Thymus (tissue), 11 donors: ENCODE measurements around the gene LAS1L. TPM values are rescaled to one million over a fixed set of nuclear protein-coding genes. Genes with fewer than 3 reads are reported as not detected.
"Not testable (repeated sequence)": the region's sequence is repeated elsewhere in the genome, so short reads cannot be mapped to it uniquely, and the experiment has no call there.

Experiments used
- DNase-seq, 9 donors: peaks; one replicate each; pipeline ENCODE4 v3.0.0-alpha.2; 2013; ENCODE audit warnings: low spot score in 9 of 9, low read depth in 6 of 9, missing footprints in 1 of 9
- H3K27ac ChIP-seq, 2 donors: one replicate each; pipeline ENCODE4 v1.5.1; 2013; ENCODE audit warnings: control low read depth in 1 of 2, low read depth in 1 of 2, low read length in 1 of 2, mild to moderate bottlenecking in 1 of 2, moderate library complexity in 1 of 2
- H3K27me3 ChIP-seq, 2 donors: one replicate each; pipeline ENCODE4 v1.5.1; 2013; ENCODE audit warnings: low read length in 1 of 2; ENCODE audit not compliant: control insufficient read depth in 2 of 2, insufficient read depth in 1 of 2
- H3K36me3 ChIP-seq, 2 donors: one replicate each; pipeline ENCODE4 v1.5.1; 2013; ENCODE audit warnings: low read length in 1 of 2, mild to moderate bottlenecking in 1 of 2, moderate library complexity in 1 of 2; ENCODE audit not compliant: control insufficient read depth in 2 of 2, insufficient read depth in 2 of 2
- H3K4me1 ChIP-seq, 2 donors: one replicate each; pipeline ENCODE4 v1.5.1; 2013; ENCODE audit warnings: low read length in 2 of 2; ENCODE audit not compliant: control insufficient read depth in 2 of 2, insufficient read depth in 2 of 2
- H3K4me3 ChIP-seq, 2 donors: one replicate each; pipeline ENCODE4 v1.5.1; 2013; ENCODE audit warnings: low read length in 2 of 2, control low read depth in 1 of 2, mild to moderate bottlenecking in 1 of 2
- H3K9me3 ChIP-seq, 2 donors: one replicate each; pipeline ENCODE4 v1.5.1; 2013; ENCODE audit warnings: low read length in 1 of 2, mild to moderate bottlenecking in 1 of 2; ENCODE audit not compliant: control insufficient read depth in 2 of 2, insufficient read depth in 1 of 2
- WGBS: extraction: QIAGEN DNeasy Blood & Tissue Kit; methylation state at CpG from one replicate; pipeline ENCODE4 v1.1.7; 2013; 5-methylcytosine and 5-hydroxymethylcytosine counted together
- polyA plus RNA-seq: library from polyadenylated mRNA; stranded (reverse); fragments of 200-250 nt; gene quantifications from one replicate; pipeline ENCODE4 v1.2.3, GENCODE V29; 2013
- total RNA-seq: library from RNA; stranded (reverse); fragments of 120-200 nt; gene quantifications from one replicate; pipeline ENCODE4 v1.2.4, GENCODE V29; 2013
- donor health status: healthy.

Gene LAS1L
- total and polyA plus RNA-seq, 2 donors, result 23.2 to 28.8 TPM

DNA sequence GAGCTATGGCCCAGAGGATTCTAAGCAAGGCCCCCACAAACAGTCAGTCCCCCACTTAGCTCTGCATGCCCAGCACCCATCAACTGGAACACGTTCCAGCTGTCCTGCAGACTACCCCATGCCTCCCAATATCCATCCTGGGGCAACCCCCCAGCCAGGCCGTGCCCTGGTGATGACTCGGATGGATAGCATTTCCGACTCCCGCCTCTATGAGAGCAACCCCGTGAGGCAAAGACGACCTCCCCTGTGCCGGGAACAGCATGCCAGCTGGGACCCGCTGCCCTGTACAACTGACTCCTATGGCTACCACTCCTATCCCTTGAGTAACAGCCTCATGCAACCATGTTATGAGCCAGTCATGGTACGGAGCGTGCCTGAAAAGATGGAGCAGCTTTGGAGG lies 32.0 kb downstream of the LAS1L start:
- Histone ChIP-seq H3K4me1 (no peaks in the 10 kb centered on the region), H3K27ac (no peak overlapping the region), H3K27me3 (no peaks in the 10 kb centered on the region), H3K9me3 (no peaks in the 10 kb centered on the region), H3K4me3 (no peak overlapping the region), H3K36me3 (no peaks in the 10 kb centered on the region)
- 97% methylated on average over 11 of the region's 11 CpGs for WGBS
- no peak for DNase-seq

DNA sequence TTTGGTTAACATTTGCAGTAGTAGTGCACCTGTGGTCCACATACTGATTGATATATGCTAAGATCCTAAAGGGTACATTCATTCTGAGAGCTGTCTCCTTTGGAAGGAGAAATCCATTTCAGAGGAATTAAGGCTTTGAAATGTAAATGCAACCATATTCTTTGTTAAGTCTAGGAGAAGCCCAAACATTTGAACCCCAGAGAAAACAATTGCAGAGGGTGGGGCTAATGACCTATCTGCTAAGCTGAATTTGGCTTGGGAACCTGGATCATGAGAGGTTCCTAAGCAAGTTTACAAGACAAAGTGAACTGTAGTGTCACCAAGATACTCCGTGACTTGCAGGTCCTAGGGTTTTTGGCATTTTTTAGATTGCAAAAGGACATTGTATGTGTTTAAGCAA lies 41.2 kb downstream of the LAS1L start:
- Histone ChIP-seq H3K27ac (no peak overlapping the region), H3K4me3 (no peak overlapping the region), H3K9me3 (no peaks in the 10 kb centered on the region), H3K27me3 (no peaks in the 10 kb centered on the region), H3K36me3 (no peaks in the 10 kb centered on the region), H3K4me1 (no peaks in the 10 kb centered on the region)
- WGBS, result 100% methylated on average over 1 of the region's 1 CpG
- DNase-seq, result no peak

DNA sequence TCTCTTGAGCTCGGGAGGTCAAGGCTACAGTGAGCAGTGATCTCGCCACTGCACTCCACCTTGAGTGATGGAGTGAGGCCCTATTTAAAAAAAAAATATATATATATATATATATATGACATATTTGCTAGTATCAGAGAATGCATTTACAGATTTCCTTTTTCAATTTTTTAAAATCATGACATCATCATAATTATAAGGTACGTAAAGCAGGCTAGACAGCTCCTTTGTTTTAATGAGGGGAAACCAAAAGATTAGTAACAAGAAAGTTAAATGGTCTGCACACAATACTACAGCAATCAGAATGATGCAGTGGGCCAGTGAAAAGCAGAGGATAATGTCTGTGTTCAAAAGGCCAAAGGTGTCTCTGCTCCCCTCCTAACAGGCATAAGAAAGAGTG lies 43.0 kb downstream of the LAS1L start:
- Histone ChIP-seq H3K4me1 (no peaks in the 10 kb centered on the region), H3K9me3 (no peaks in the 10 kb centered on the region), H3K4me3 (no peak overlapping the region), H3K27me3 (no peaks in the 10 kb centered on the region), H3K36me3 (no peaks in the 10 kb centered on the region), H3K27ac (no peak overlapping the region)
- 100% methylated on average over 3 of the region's 3 CpGs for WGBS
- no peak for DNase-seq

DNA sequence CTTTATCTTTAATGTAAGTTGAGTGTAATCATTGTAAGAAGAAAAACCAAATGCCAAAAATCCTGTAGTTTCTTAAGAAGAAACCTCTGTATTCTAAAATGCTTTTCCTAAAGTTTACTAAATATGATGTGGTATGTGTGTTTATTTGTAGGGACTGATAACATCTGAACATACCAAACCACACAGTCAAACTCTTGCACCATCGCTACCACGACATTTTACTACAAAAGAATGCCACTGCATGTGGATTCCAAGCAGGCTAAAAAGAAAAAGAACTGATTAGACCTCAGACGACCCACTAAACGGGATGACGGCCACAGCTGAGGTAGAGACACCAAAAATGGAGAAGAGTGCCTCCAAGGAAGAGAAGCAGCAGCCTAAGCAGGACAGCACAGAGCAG lies 46.1 kb downstream of the LAS1L start:
- no peak for DNase-seq
- 80% methylated on average over 5 of the region's 5 CpGs for WGBS

DNA sequence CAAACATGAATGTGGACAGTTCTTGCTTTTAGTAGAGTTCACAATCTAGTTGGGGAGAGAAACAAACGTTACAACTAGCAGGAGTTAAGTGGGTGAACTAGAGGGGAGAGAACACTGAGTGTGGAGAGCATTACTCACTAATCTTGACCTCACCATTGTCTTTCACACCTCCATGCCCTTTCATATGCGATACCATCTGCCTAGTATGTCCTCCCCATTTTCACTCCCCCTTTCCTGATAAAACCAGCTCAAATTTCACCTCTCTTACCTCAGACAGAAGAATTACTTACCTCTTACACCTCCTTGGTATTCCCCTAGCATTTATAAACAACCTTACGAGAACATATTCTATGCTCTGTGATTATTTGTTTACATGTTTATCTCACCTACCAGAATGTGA lies 53.6 kb downstream of the LAS1L start:
- H3K27ac ChIP-seq, result no peak overlapping the region
- no peaks in the 10 kb centered on the region for H3K36me3 ChIP-seq
- DNase-seq, result no peak
- H3K9me3 ChIP-seq, result no peaks in the 10 kb centered on the region
- H3K4me3 ChIP-seq, result no peak overlapping the region
- no peaks in the 10 kb centered on the region for H3K4me1 ChIP-seq
- WGBS, result 80% methylated on average over 3 of the region's 3 CpGs
- H3K27me3 ChIP-seq, result no peaks in the 10 kb centered on the region

More for the DNA sequence above, 46.1 kb downstream of the LAS1L start:
- Histone ChIP-seq H3K9me3 (no peaks in the 10 kb centered on the region), H3K27me3 (no peaks in the 10 kb centered on the region), H3K4me1 (no peaks in the 10 kb centered on the region), H3K27ac (no peak overlapping the region), H3K4me3 (no peak overlapping the region), H3K36me3 (no peaks in the 10 kb centered on the region)

DNA sequence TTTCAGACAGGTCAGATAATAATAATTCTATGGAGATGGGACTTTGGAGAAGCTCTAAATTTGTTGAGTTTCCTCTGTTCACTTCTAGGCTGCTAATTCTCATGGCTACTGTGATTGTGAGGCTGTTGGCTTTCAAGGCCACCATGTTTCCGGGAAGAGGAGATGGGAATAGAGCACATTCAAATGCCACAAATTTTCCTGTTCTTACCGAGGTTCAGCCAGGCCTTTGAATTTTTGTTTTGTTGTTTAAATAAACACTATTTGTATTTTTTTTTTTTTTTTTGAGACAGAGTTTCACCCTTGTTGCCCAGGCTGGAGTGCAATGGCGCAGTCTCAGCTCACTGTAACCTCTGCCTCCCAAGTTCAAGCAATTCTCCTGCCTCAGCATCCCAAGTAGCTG lies 55.5 kb downstream of the LAS1L start:
- 98% methylated on average over 3 of the region's 3 CpGs for WGBS
- H3K4me3 ChIP-seq, H3K9me3 ChIP-seq, H3K27me3 ChIP-seq, H3K4me1 ChIP-seq, H3K36me3 ChIP-seq, H3K27ac ChIP-seq, DNase-seq: not testable (repeated sequence)

DNA sequence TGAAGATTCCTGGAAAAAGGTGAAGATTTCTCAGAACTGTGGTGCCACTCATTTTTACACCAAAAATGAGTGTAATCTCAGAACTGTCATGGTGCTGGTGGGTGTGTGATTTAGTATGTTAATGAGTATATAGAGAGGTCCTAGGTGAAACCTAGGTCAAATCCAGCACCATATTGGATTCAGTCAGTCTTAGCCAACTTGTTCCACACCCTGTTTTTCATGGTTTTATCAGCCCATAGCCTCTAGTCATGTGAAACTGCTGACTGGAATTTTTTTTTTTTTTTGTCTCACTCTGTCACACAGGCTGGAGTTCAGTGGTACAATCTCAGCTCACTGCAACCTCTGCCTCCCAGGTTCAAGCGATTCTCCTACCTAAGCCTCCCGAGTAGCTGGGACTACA lies 58.0 kb downstream of the LAS1L start:
- WGBS, result 96% methylated on average over 2 of the region's 2 CpGs
- Histone ChIP-seq H3K9me3 (no peaks in the 10 kb centered on the region), H3K27me3 (no peaks in the 10 kb centered on the region), H3K27ac (no peak overlapping the region), H3K4me3 (no peak overlapping the region), H3K36me3 (no peaks in the 10 kb centered on the region), H3K4me1 (no peaks in the 10 kb centered on the region)
- no peak for DNase-seq

DNA sequence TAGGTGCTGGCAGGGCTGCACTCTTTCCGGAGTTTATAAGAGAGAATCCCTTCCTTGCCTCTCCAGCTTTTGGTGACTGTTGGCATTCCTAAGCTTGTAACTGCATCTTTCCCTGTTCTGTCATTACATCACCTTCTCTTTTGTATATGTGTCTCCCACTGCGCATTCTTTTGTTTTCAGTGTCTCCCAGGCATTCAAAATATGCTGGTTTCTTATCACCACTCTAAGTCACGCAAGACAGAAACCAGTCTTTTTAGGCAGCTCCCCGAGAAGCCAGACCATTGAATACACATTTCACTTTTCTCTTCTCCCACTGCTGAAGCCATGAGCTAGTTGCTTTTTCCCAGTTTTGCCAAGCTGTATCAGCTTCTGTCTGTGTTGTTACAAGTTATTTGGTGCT lies 71.0 kb downstream of the LAS1L start:
- 58% methylated on average over 4 of the region's 4 CpGs for WGBS
- no peak overlapping the region for H3K27ac ChIP-seq
- H3K9me3 ChIP-seq, result no peaks in the 10 kb centered on the region
- H3K27me3 ChIP-seq, result no peaks in the 10 kb centered on the region
- no peaks in the 10 kb centered on the region for H3K36me3 ChIP-seq
- H3K4me3 ChIP-seq, result no peak overlapping the region
- DNase-seq, result no peak
- no peaks in the 10 kb centered on the region for H3K4me1 ChIP-seq
